Measurements from ENCODE around the gene NDRG2. TPM values are rescaled to one million over a fixed set of nuclear protein-coding genes. Genes with fewer than 3 reads are reported as not detected.

Gene NDRG2
- total RNA-seq, 1 donor from 2014 or later = 11.8 TPM

GRCh38 chr14:21053184-21054122 lies 28.6 kb upstream of the NDRG2 start:
- Histone ChIP-seq H3K4me3 (ENCODE audit: insufficient read depth, low read depth, low read length) (no peak overlapping the region), H3K79me2 (ENCODE audit: insufficient read depth, low read length) (no peaks in the 10 kb centered on the region), H3K27me3 (ENCODE audit: insufficient read depth, low read length) (no peaks in the 10 kb centered on the region), H3K9ac (ENCODE audit: low read length) (no peak overlapping the region), H2AFZ (ENCODE audit: low read depth, low read length) (no peak overlapping the region), H3K36me3 (ENCODE audit: insufficient read depth, low read length) (no peaks in the 10 kb centered on the region), H3K9me3 (ENCODE audit: insufficient read depth, low read depth, low read length) (no peaks in the 10 kb centered on the region), H3K4me2 (ENCODE audit: low read length) (no peak overlapping the region), H3K27ac (ENCODE audit: low read depth, low read length) (no peak overlapping the region), H4K20me1 (ENCODE audit: insufficient read depth, low read length) (no peaks in the 10 kb centered on the region), H3K4me1 (ENCODE audit: insufficient read depth, low read length) (peaks cover 11% of the 10 kb centered on the region)
- peaks cover 23% of the 10 kb centered on the region for H3K4me1 Mint-ChIP-seq (ENCODE audit: low read depth, unreplicated experiment)
- peaks cover 3% of the 10 kb centered on the region for H3K9me3 Mint-ChIP-seq (ENCODE audit: unreplicated experiment)
- FAIRE-seq (no peak), DNase-seq (ENCODE audit: low read depth) (no peak)
- no peak overlapping the region for H3K27ac Mint-ChIP-seq (ENCODE audit: unreplicated experiment)
- H3K27me3 Mint-ChIP-seq (ENCODE audit: low read depth, unreplicated experiment) = no peaks in the 10 kb centered on the region
- no peak for TF ChIP-seq CTCF (IDR thresholded peaks at IDR 0.05; ENCODE audit: insufficient read depth, low read depth, low read length)
- TF ChIP-seq EZH2 (IDR thresholded peaks at IDR 0.05; ENCODE audit: insufficient read depth, low read length) = no peak
- no peak overlapping the region for H3K4me3 Mint-ChIP-seq (ENCODE audit: unreplicated experiment)
- H3K36me3 Mint-ChIP-seq (ENCODE audit: low read depth, unreplicated experiment) = no peaks in the 10 kb centered on the region

- H3K4me3 Mint-ChIP-seq (ENCODE audit: unreplicated experiment) = no peak overlapping the region
- peaks cover 3% of the 10 kb centered on the region for H3K9me3 Mint-ChIP-seq (ENCODE audit: unreplicated experiment)
- H3K4me1 ChIP-seq (ENCODE audit: insufficient read depth, low read length) = peaks cover 2% of the 10 kb centered on the region
Measured at GRCh38 chr14:21050597-21050996, 25.7 kb upstream of the NDRG2 start.

More at GRCh38 chr14:21050597-21050996, 25.7 kb upstream of the NDRG2 start:
- DNase-seq (ENCODE audit: low read depth) (no peak), FAIRE-seq (no peak)
- no peaks in the 10 kb centered on the region for H3K36me3 Mint-ChIP-seq (ENCODE audit: low read depth, unreplicated experiment)
- H3K4me1 Mint-ChIP-seq (ENCODE audit: low read depth, unreplicated experiment) = peaks cover 15% of the 10 kb centered on the region
- Histone ChIP-seq H3K4me2 (ENCODE audit: low read length) (no peak overlapping the region), H3K27ac (ENCODE audit: low read depth, low read length) (no peak overlapping the region), H3K36me3 (ENCODE audit: insufficient read depth, low read length) (no peaks in the 10 kb centered on the region), H3K4me3 (ENCODE audit: insufficient read depth, low read depth, low read length) (no peak overlapping the region), H4K20me1 (ENCODE audit: insufficient read depth, low read length) (no peaks in the 10 kb centered on the region), H2AFZ (ENCODE audit: low read depth, low read length) (no peak overlapping the region), H3K9ac (ENCODE audit: low read length) (no peak overlapping the region), H3K9me3 (ENCODE audit: insufficient read depth, low read depth, low read length) (no peaks in the 10 kb centered on the region), H3K27me3 (ENCODE audit: insufficient read depth, low read length) (no peaks in the 10 kb centered on the region), H3K79me2 (ENCODE audit: insufficient read depth, low read length) (no peaks in the 10 kb centered on the region)
- no peak for TF ChIP-seq EZH2 (IDR thresholded peaks at IDR 0.05; ENCODE audit: insufficient read depth, low read length)
- no peak for TF ChIP-seq CTCF (IDR thresholded peaks at IDR 0.05; ENCODE audit: insufficient read depth, low read depth, low read length)
- no peak overlapping the region for H3K27ac Mint-ChIP-seq (ENCODE audit: unreplicated experiment)
- peaks cover 2% of the 10 kb centered on the region for H3K27me3 Mint-ChIP-seq (ENCODE audit: low read depth, unreplicated experiment)
